HG02938 (cell line): ENCODE measurements around the gene FAM236D.
"Not testable (repeated sequence)": the region's sequence is repeated elsewhere in the genome, so short reads cannot be mapped to it uniquely, and the experiment has no call there.

Experiments
- ATAC-seq: cut with Tn5 transposase; IDR thresholded peaks from one replicate; pipeline ENCODE4 v1.9.1; 2021; ENCODE audit warnings: mild to moderate bottlenecking, moderate library complexity; ENCODE audit not compliant: unreplicated experiment

Gene FAM236D

DNA sequence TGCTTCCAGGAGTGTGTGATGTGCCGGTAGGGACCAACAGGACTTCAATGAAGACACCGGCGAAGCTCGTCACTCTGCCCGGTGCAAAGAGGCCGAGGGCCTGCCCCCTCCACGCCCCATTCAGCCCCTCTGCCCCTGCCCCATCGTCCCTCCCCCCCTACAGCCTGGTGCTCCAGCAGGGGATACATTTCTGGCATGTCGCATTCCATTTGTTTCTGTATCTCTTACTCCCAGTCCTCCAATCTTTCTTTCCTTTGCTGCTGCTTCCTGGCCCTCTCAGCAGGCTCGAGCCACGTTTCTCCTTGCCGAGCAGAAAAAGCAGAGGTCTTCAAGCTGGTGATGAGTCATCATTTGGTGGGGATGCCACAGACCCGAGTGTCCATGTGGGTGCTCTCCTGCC, at the start of gene FAM236D:
Gene FAM236D, minus strand, starts transcription at position 101 of the 400 bp plus-strand sequence. Its CDS starts 100 bp downstream, at position 1.
- ATAC-seq = not testable (repeated sequence)

GRCh38 chrX:72837532-72837931, 29.5 kb upstream of the FAM236D start:
- ATAC-seq = not testable (repeated sequence)

DNA sequence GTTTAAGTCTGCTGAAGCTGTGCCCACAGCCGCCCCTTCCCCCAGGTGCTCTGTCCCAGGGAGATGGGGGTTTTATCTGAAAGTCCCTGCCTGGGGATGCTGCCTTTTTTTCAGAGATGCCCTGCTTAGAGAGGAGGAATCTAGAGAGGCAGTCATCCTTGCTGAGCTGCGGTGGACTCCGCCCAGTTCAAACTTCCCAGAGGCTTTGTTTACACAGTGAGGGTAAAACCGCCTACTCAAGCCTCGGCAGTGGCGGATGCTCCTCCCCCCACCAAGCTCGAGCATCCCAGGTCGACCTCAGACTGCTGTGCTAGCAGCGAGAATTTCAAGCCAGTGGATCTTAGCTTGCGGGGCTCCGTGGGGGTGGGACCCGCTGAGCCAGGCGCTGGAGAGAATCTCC, 22.7 kb upstream of the FAM236D start:
- not testable (repeated sequence) for ATAC-seq

DNA sequence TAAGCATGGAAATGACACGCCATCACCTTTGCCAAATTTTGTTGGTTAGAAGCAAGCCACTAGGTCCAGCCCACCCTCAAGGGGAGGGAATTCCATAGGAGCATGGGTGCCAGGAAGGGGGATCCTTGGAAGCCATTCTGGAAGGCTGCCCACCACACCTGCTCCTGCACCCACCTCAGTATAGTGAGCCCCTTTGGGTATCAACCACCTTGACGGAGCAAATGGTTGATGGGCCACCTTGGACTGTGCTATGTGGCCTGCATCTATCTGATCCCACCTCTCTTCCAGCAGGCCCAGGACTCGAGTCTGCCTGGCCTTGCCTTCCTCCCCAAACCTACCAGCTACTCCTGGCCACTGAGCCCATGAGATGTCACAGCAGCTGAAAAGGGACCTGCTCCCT, 17.6 kb downstream of the FAM236D start:
- ATAC-seq = not testable (repeated sequence)

DNA sequence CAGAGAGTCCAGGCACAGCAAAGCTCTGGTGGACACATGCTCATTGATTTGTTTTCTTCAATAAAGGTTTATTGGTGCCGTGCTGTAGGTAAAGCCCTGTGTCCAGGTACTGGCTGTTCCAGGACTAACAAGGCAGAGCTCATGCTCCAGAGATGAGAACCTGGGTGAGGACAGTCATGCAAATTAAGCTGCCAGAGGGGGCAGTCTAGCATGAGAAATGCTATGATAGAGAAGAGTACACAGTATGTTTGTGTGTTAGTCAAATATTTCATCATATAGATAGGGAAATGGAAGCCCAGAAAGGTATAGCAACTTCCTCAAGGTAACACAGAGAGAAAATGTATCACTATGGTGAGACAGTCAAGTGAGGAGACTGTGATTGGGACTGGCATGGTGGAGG, 19.9 kb downstream of the FAM236D start:
- not testable (repeated sequence) for ATAC-seq

DNA sequence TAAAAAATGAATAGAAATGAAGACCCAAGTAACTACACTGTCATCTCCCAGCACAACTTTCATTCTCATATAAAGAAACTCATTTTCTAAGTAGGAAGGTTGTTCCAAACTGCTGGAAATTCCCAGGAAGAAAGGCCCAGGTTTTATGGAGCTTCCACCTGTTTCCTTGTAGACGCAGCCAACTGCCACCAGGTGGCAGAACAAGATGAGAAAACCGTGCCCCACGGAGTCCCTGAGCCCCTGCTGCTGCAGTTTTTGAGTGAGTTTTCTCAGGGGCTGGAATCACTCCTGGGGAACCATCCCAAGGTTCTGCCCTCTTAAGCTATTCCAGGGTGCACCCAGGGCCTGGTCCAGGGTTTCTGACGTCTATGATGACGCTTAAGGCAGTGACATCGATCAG, 24.0 kb downstream of the FAM236D start:
- ATAC-seq = not testable (repeated sequence)

- not testable (repeated sequence) for ATAC-seq
Observed at GRCh38 chrX:72783365-72783936, 24.6 kb downstream of the FAM236D start.

DNA sequence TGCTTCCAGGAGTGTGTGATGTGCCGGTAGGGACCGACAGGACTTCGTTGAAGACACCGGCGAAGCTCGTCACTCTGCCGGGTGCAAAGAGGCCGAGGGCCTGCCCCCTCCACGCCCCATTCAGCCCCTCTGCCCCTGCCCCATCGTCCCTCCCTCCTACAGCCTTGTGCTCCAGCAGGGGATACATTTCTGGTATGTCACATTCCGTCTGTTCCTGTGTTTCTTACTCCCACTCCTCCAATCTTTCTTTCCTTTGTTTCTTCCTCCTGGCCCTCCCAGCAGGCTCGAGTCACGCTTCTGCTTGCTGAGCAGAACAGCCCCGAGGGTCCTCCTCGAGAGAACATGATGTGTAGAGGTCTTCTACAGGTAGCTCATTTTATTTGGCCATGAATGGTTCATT, 25.4 kb downstream of the FAM236D start, which contains the start of gene FAM236B:
Gene FAM236B, minus strand, starts transcription at position 101 of the 400 bp plus-strand sequence. Its CDS starts 100 bp downstream, at position 1.
- not testable (repeated sequence) for ATAC-seq

- ATAC-seq = not testable (repeated sequence)
Observed at GRCh38 chrX:72778146-72778545, 29.9 kb downstream of the FAM236D start.

DNA sequence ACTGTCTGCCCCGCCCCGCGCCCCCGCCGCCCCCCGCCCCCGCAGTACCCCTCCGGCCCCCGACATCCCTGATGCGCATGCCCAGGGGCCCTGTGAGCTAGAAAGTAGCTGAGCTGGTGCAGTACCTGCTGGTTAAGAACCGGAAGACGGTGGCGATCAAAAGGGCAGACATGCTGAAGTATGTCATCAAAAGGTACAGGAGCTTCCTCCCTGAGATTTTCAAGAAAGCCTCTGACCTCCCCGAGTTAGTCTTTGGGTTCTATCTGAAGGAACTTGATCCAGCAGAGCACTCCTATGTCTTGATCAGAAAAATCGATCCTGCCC, 30.6 kb downstream of the FAM236D start:
- peak; percentile 68 for ATAC-seq

- ATAC-seq = peak; percentile 77
Observed at GRCh38 chrX:72776653-72777466, 31.1 kb downstream of the FAM236D start, which contains the start of gene DMRTC1B. Gene DMRTC1B (plus strand): TSS chrX:72776890. CDS start chrX:72845136, 68,246 bp downstream.

- ATAC-seq = not testable (repeated sequence)
Observed at GRCh38 chrX:72760454-72760853, 47.6 kb downstream of the FAM236D start.
